Epidermal melanocyte (primary cell): ENCODE measurements around the gene DLGAP1.

Experiments used
- DNase-seq: peaks from one replicate; pipeline ENCODE4 v3.0.0; 2011; ENCODE audit warnings: low spot score; ENCODE audit not compliant: insufficient read length

The DLGAP1 gene

GRCh38 chr18:4181882-4182568, 273.1 kb downstream of the DLGAP1 start:
- no peak for DNase-seq

DNA sequence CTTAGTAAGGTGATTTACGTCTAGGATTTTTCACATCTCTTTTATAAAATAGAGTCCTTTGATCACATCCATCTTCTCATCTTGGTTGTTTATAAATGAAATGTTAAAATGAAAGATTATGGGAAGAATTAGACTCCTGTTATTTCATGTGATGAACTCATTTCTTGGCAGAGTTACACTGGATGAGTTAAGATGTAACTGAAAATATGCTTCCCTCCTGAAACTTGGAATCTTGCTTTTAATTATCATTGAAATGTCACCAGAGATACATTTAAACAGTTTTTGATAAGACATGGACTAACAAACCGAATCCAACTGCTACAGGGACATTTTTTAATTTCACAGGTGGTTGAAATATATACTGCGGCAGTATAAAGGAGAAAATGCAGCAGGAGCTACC, 274.0 kb downstream of the DLGAP1 start:
- DNase-seq: no peak

GRCh38 chr18:4172196-4173100, 282.7 kb downstream of the DLGAP1 start:
- no peak for DNase-seq

- DNase-seq: no peak
Observed at GRCh38 chr18:4157352-4157751, 297.8 kb downstream of the DLGAP1 start.

- DNase-seq: no peak
Observed at GRCh38 chr18:4146797-4147196, 308.3 kb downstream of the DLGAP1 start.

DNA sequence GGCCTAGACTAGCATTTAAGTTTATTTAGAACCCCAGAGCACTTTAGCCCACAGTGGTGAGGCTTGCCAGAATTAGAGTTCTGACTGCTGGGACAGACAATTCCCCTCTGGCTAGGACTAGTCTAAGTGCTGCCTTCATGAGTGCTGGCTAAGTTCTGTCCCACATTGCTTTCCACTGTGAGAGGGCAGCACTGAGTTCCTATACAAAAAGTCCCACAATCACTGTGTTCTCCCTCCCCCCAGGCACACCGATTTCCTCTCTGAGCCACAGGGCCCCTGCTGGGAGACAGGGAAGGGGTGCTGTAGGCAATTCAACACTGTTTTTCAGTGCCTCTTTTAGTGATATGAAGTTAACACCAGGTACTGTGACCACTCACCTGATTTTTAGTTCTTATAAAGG, 310.9 kb downstream of the DLGAP1 start:
- DNase-seq: no peak

GRCh38 chr18:4143585-4143984, 311.5 kb downstream of the DLGAP1 start:
- no peak for DNase-seq

GRCh38 chr18:4142876-4143275, 312.2 kb downstream of the DLGAP1 start:
- no peak for DNase-seq

- no peak for DNase-seq
Observed at GRCh38 chr18:4134700-4135099, 320.4 kb downstream of the DLGAP1 start.

DNA sequence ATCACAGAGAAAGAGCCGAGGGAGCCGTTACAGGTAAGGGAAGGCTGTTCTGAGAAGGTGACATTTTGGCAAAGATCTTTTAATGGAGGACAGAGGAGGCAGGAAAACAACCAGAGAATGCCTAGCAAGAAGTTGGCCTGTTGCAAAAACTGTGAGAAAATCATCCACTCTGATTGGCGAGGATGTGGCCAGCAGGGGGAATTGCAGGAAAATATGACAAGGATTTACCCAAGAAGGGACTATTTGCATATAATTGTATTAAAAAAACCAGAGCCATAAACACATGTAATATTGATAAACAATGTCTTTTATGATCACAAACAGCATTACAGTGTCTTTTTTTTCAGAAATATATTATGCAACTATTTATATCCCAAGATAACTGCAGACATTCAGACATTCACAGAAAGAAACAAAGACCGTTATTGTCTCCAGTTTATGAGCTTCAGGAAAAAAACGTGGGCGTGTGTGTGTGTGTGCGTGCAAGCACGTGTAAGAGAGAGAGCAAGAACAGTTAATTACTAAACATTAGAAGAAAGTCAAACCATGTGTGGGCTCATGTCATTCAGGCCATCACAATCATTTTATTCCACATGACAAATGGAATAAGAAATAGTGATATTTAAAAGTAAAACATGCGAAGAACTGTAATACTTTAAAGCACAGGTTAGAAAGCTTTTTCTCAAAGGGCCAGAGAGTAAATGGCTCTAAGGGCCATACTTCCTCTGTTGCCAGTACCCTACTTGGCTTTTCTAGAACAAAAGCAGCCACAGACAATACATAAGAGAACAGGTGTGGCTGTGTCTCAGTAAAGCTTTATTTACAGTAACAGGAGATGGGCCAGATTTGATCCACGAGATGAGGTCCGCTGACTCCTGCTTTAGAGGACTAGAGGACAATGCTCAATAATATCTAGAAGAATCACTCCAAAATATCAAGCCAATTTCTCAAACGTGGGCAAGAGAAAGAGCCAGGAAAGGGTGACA, 324.1 kb downstream of the DLGAP1 start:
- DNase-seq: peak; percentile 30

DNA sequence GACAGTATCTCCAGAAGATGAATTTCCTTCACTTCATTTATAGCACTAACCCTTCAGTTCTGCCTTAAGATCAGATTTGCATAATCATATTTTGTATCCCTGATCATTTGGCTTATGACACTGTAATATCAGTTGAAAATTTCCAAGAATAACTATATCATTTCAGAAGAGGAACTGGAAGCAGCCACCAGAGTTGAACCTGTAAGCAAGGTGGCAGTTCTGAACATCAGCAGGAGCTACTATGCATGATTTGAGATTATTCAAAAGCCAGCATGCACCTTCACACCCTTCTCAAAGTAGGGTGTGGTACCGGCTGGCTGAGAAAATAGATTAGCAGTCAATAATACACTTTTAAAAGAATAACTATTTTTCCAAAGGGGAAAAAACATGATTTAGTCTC, 328.2 kb downstream of the DLGAP1 start:
- no peak for DNase-seq

GRCh38 chr18:4125627-4126230, 329.4 kb downstream of the DLGAP1 start:
- no peak for DNase-seq

GRCh38 chr18:4125224-4125623, 329.9 kb downstream of the DLGAP1 start:
- DNase-seq: no peak

GRCh38 chr18:4119813-4120212, 335.3 kb downstream of the DLGAP1 start:
- no peak for DNase-seq

- no peak for DNase-seq
Observed at GRCh38 chr18:4119127-4119648, 335.9 kb downstream of the DLGAP1 start.

- DNase-seq: no peak
Observed at GRCh38 chr18:4108016-4108415, 347.1 kb downstream of the DLGAP1 start.

- DNase-seq: no peak
Observed at GRCh38 chr18:4107049-4107467, 348.0 kb downstream of the DLGAP1 start.

DNA sequence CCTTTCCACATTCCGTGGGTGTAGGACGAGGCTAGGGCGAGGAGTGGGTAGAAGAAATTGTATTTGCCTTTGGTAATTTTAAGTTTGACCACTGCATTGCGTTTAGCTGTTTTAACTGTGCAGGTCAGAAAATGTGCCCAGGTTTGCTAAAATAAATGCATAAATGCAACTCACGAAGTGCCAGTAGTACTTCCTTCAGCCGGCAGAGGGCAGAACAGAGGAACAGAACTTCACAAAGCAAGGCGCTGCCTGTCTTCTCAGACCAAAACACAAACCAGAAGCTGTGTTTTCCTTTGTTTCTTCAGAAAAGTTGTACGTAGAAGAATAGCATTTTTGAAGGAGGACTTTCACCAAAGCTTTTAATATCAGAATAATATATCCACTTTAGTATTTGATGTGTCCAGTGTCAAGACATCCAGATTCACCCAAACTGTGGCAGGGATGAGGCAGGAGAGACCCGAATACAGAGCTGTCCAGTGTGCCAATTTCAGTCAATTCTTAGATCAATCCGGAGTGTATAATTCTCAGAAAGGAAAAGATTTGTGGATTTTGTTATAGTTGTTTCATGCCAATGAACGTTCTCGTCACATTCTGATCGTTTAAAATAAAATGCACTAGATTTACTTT, 348.6 kb downstream of the DLGAP1 start:
- DNase-seq: peak; percentile 27

DNA sequence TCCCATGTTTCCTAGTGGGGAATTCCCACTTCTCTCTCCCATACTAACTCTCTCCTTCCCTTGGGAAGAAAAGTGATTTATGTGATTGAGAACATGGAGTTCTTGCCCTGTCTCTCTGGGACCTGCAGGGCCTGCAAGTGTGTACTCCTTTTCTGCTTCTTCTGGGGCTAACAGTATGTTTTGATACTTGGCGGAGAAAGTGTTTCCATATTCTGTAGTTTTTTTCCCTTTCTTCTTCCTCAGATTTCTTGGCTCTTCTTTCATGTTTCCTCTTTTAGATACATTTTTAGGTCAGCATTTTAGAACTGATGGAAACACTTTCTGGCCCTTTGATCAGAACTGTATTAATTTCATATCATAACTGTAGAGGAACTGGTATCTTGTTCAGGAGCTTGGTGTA, 352.2 kb downstream of the DLGAP1 start:
- no peak for DNase-seq

GRCh38 chr18:4101009-4101408, 354.1 kb downstream of the DLGAP1 start:
- no peak for DNase-seq
